Measurements from ENCODE around the gene GRHL3. TPM values are rescaled to one million over a fixed set of nuclear protein-coding genes. Genes with fewer than 3 reads are reported as not detected.

The GRHL3 gene
- total RNA-seq, 4 donors from 2014 or later: 0.11 to 0.27 TPM; not detected in 2

- peak overlapping the region in 1 of 3 donors; percentile 24 for H3K27ac ChIP-seq
- intact Hi-C loops (cut with DNase I): loop anchor here (5.0 kb wide), 1 partner anchor 73 kb away; no protein-coding TSS in a partner anchor
- H3K4me1 ChIP-seq: peaks cover 7 to 38% of the 10 kb centered on the region in 2 donors
- WGBS, 2 donors: 12 to 15% methylated on average over 15 of the region's 15 CpGs
- H3K27me3 ChIP-seq: no peaks in the 10 kb centered on the region
- H3K9me3 ChIP-seq: no peaks in the 10 kb centered on the region
- no peak overlapping the region for H3K4me3 ChIP-seq (replicated peaks in 1 of 3)
- H3K36me3 ChIP-seq: no peaks in the 10 kb centered on the region
- DNase-seq: peak; percentile 99 to 100
- TF ChIP-seq POLR2A (IDR thresholded peaks at IDR 0.05): no peak
- TF ChIP-seq, protein P1, sequence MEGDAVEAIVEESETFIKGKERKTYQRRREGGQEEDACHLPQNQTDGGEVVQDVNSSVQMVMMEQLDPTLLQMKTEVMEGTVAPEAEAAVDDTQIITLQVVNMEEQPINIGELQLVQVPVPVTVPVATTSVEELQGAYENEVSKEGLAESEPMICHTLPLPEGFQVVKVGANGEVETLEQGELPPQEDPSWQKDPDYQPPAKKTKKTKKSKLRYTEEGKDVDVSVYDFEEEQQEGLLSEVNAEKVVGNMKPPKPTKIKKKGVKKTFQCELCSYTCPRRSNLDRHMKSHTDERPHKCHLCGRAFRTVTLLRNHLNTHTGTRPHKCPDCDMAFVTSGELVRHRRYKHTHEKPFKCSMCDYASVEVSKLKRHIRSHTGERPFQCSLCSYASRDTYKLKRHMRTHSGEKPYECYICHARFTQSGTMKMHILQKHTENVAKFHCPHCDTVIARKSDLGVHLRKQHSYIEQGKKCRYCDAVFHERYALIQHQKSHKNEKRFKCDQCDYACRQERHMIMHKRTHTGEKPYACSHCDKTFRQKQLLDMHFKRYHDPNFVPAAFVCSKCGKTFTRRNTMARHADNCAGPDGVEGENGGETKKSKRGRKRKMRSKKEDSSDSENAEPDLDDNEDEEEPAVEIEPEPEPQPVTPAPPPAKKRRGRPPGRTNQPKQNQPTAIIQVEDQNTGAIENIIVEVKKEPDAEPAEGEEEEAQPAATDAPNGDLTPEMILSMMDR (IDR thresholded peaks at IDR 0.05): no peak
Observed at GRCh38 chr1:24289937-24290595, 29.1 kb upstream of the GRHL3 start.

DNA sequence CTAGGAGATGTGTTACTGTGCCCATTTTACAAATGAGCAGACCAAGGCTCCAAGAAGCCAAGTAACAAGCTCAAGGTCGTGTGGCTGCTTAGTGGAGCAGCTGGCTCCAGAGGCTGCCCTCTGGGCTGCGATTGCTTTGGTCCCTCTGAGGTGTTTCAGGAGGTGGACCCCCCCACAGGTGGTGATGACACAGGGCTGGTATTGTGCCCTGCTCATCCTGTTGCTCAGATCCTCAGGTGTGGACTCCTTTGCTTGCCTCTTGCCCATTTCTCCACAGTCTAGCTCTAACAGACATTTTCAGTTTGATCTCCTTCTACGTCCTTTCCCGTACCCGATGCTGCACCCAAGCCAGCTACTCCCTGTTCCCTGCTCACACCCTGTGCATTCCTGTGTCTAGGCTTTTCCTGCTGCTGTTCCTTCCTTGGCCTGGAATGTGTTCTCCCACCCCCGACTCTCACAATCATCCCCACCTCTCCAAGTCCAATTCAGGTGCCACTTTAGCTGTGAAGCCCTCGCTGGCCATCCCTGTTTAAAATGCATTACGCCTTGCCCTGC, 28.1 kb upstream of the GRHL3 start:
- Histone ChIP-seq H3K36me3 (no peaks in the 10 kb centered on the region), H3K27me3 (no peaks in the 10 kb centered on the region), H3K27ac (no peak overlapping the region), H3K9me3 (no peaks in the 10 kb centered on the region), H3K4me1 (peaks cover 13 to 46% of the 10 kb centered on the region in 2 donors), H3K4me3 (replicated peaks in 1 of 3) (no peak overlapping the region)
- intact Hi-C loops (cut with DNase I): loop anchor here (5.0 kb wide), 1 partner anchor 74 kb away; no protein-coding TSS in a partner anchor
- no peak for DNase-seq
- TF ChIP-seq POLR2A (IDR thresholded peaks at IDR 0.05): no peak
- TF ChIP-seq, protein P1 (IDR thresholded peaks at IDR 0.05): no peak
- WGBS, 2 donors: 78 to 83% methylated on average over 8 of the region's 8 CpGs

DNA sequence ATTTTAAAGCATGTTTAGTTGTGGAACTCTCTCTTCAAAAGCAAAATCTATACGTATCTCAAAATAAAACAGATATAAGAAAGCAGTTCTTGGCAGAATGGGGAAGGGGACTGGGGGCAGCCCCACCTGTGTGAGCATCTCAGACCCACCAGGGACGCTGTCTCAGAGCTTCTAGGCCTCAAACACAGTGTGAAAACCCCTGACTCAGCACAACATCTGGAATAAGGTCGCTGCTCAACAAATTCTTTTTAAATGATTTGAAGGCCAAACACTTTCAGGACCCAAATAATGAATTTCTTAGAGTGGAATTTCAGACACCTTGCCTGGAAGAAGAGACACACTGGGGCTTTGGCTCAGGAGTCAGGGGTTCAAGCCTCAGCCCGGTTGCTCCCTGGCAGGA, 27.1 kb upstream of the GRHL3 start:
- Histone ChIP-seq H3K4me1 (peaks cover 13 to 46% of the 10 kb centered on the region in 2 donors), H3K9me3 (no peaks in the 10 kb centered on the region), H3K27me3 (no peaks in the 10 kb centered on the region), H3K36me3 (no peaks in the 10 kb centered on the region), H3K27ac (no peak overlapping the region), H3K4me3 (replicated peaks in 1 of 3) (no peak overlapping the region)
- no peak for TF ChIP-seq POLR2A (IDR thresholded peaks at IDR 0.05)
- TF ChIP-seq, protein P1 (IDR thresholded peaks at IDR 0.05): no peak
- no peak for DNase-seq
- 87 to 91% methylated on average over 4 of the region's 4 CpGs for WGBS, 2 donors
- intact Hi-C loops (cut with DNase I): loop anchor here (5.0 kb wide), 1 partner anchor 75 kb away; no protein-coding TSS in a partner anchor

- Histone ChIP-seq H3K9me3 (no peaks in the 10 kb centered on the region), H3K27ac (no peak overlapping the region), H3K4me1 (peaks cover 13 to 46% of the 10 kb centered on the region in 2 donors), H3K4me3 (replicated peaks in 1 of 3) (no peak overlapping the region), H3K27me3 (no peaks in the 10 kb centered on the region), H3K36me3 (no peaks in the 10 kb centered on the region)
- WGBS, 2 donors: 73 to 83% methylated on average over 9 of the region's 9 CpGs
- no peak for DNase-seq
- intact Hi-C loops (cut with DNase I): loop anchor here (5.0 kb wide), 1 partner anchor 76 kb away; no protein-coding TSS in a partner anchor
- no peak for TF ChIP-seq POLR2A (IDR thresholded peaks at IDR 0.05)
Observed at GRCh38 chr1:24292887-24293286, 26.3 kb upstream of the GRHL3 start.

GRCh38 chr1:24293392-24294227, 25.5 kb upstream of the GRHL3 start:
- 87 to 90% methylated on average over 16 of the region's 16 CpGs for WGBS, 2 donors
- Histone ChIP-seq H3K36me3 (no peaks in the 10 kb centered on the region), H3K4me1 (peaks cover 13 to 38% of the 10 kb centered on the region in 2 donors), H3K4me3 (replicated peaks in 1 of 3) (no peak overlapping the region), H3K9me3 (no peaks in the 10 kb centered on the region), H3K27me3 (no peaks in the 10 kb centered on the region), H3K27ac (peak overlapping the region in 1 of 3 donors; percentile 61)
- no peak for TF ChIP-seq POLR2A (IDR thresholded peaks at IDR 0.05)
- TF ChIP-seq, protein P1 (IDR thresholded peaks at IDR 0.05): no peak
- no peak for DNase-seq
- intact Hi-C loops (cut with DNase I): loop anchor here (5.0 kb wide), 1 partner anchor 76 kb away; no protein-coding TSS in a partner anchor

Measured in thyroid gland (tissue), 4 donors.